T-helper 2 cell treated with Interferon-gamma antibody and Interleukin-4, amounts not matched to agents 5 μg/mL and 100 μg/mL, for 36 hours (primary cell): Measurements from ENCODE around the gene RHOT2.

Experiments
- DNase-seq: peaks from one replicate; pipeline ENCODE4 v3.0.0; 2021; ENCODE audit warnings: low spot score
- H3K27ac Mint-ChIP-seq: one replicate; pipeline ENCODE4 v1.8.0; 2021; ENCODE audit warnings: mild to moderate bottlenecking, mixed read lengths
- H3K27me3 Mint-ChIP-seq: one replicate; pipeline ENCODE4 v1.8.0; 2021; ENCODE audit warnings: low read depth, mixed read lengths
- H3K36me3 Mint-ChIP-seq: one replicate; pipeline ENCODE4 v1.8.0; 2021; ENCODE audit warnings: low read depth, mixed read lengths
- H3K4me1 Mint-ChIP-seq: one replicate; pipeline ENCODE4 v1.8.0; 2021; ENCODE audit warnings: low read depth, mixed read lengths
- H3K4me3 Mint-ChIP-seq: one replicate; pipeline ENCODE4 v1.8.0; 2022; ENCODE audit warnings: mild to moderate bottlenecking, moderate library complexity, mixed read lengths
- H3K9me3 Mint-ChIP-seq: one replicate; pipeline ENCODE4 v1.8.0; 2021; ENCODE audit warnings: mixed read lengths

Gene RHOT2

GRCh38 chr16:694187-694862, 26.4 kb downstream of the RHOT2 start:
- peaks cover 3% of the 10 kb centered on the region for H3K36me3 Mint-ChIP-seq
- peaks cover 3% of the 10 kb centered on the region for H3K4me1 Mint-ChIP-seq
- no peak for DNase-seq
- H3K27ac Mint-ChIP-seq, result no peak overlapping the region
- peaks cover 8% of the 10 kb centered on the region for H3K27me3 Mint-ChIP-seq
- no peaks in the 10 kb centered on the region for H3K9me3 Mint-ChIP-seq
- peak overlapping the region; percentile 50 for H3K4me3 Mint-ChIP-seq

- peaks cover 8% of the 10 kb centered on the region for H3K27me3 Mint-ChIP-seq
- no peaks in the 10 kb centered on the region for H3K9me3 Mint-ChIP-seq
- H3K36me3 Mint-ChIP-seq, result peaks cover 3% of the 10 kb centered on the region
- no peak overlapping the region for H3K27ac Mint-ChIP-seq
- DNase-seq, result no peak
- peak overlapping the region; percentile 18 for H3K4me3 Mint-ChIP-seq
- H3K4me1 Mint-ChIP-seq, result peaks cover 3% of the 10 kb centered on the region
Measured at GRCh38 chr16:694863-695354, 27.0 kb downstream of the RHOT2 start.

GRCh38 chr16:695355-696089, 27.6 kb downstream of the RHOT2 start:
- peaks cover 8% of the 10 kb centered on the region for H3K27me3 Mint-ChIP-seq
- H3K36me3 Mint-ChIP-seq, result peaks cover 1% of the 10 kb centered on the region
- H3K27ac Mint-ChIP-seq, result peak overlapping the region; percentile 83
- no peaks in the 10 kb centered on the region for H3K9me3 Mint-ChIP-seq
- DNase-seq, result peak; percentile 75
- peak overlapping the region; percentile 79 for H3K4me3 Mint-ChIP-seq
- peaks cover 3% of the 10 kb centered on the region for H3K4me1 Mint-ChIP-seq

GRCh38 chr16:698911-699671, 31.2 kb downstream of the RHOT2 start:
- H3K9me3 Mint-ChIP-seq, result no peaks in the 10 kb centered on the region
- no peak overlapping the region for H3K4me3 Mint-ChIP-seq
- no peak overlapping the region for H3K27ac Mint-ChIP-seq
- H3K36me3 Mint-ChIP-seq, result no peaks in the 10 kb centered on the region
- peaks cover 22% of the 10 kb centered on the region for H3K27me3 Mint-ChIP-seq
- peaks cover 3% of the 10 kb centered on the region for H3K4me1 Mint-ChIP-seq
- no peak for DNase-seq

GRCh38 chr16:700684-701584, 33.0 kb downstream of the RHOT2 start:
- peak; percentile 38 for DNase-seq
- Mint-ChIP-seq H3K4me1 (no peaks in the 10 kb centered on the region), H3K36me3 (no peaks in the 10 kb centered on the region), H3K27ac (no peak overlapping the region), H3K9me3 (no peaks in the 10 kb centered on the region), H3K27me3 (peaks cover 25% of the 10 kb centered on the region), H3K4me3 (no peak overlapping the region)

- no peaks in the 10 kb centered on the region for H3K4me1 Mint-ChIP-seq
- no peak for DNase-seq
- H3K4me3 Mint-ChIP-seq, result no peak overlapping the region
- H3K27me3 Mint-ChIP-seq, result peaks cover 37% of the 10 kb centered on the region
- H3K9me3 Mint-ChIP-seq, result no peaks in the 10 kb centered on the region
- no peaks in the 10 kb centered on the region for H3K36me3 Mint-ChIP-seq
- no peak overlapping the region for H3K27ac Mint-ChIP-seq
Measured at GRCh38 chr16:702341-702740, 34.4 kb downstream of the RHOT2 start.

GRCh38 chr16:703406-703805, 35.5 kb downstream of the RHOT2 start:
- H3K4me3 Mint-ChIP-seq, result no peak overlapping the region
- peaks cover 46% of the 10 kb centered on the region for H3K27me3 Mint-ChIP-seq
- no peaks in the 10 kb centered on the region for H3K36me3 Mint-ChIP-seq
- H3K9me3 Mint-ChIP-seq, result no peaks in the 10 kb centered on the region
- H3K27ac Mint-ChIP-seq, result no peak overlapping the region
- no peaks in the 10 kb centered on the region for H3K4me1 Mint-ChIP-seq
- no peak for DNase-seq

GRCh38 chr16:704047-704446, 36.1 kb downstream of the RHOT2 start:
- no peaks in the 10 kb centered on the region for H3K9me3 Mint-ChIP-seq
- DNase-seq, result no peak
- peaks cover 52% of the 10 kb centered on the region for H3K27me3 Mint-ChIP-seq
- no peaks in the 10 kb centered on the region for H3K4me1 Mint-ChIP-seq
- no peaks in the 10 kb centered on the region for H3K36me3 Mint-ChIP-seq
- H3K4me3 Mint-ChIP-seq, result no peak overlapping the region
- no peak overlapping the region for H3K27ac Mint-ChIP-seq

GRCh38 chr16:704552-705380, 36.8 kb downstream of the RHOT2 start:
- H3K4me1 Mint-ChIP-seq, result no peaks in the 10 kb centered on the region
- peaks cover 58% of the 10 kb centered on the region for H3K27me3 Mint-ChIP-seq
- DNase-seq, result no peak
- H3K36me3 Mint-ChIP-seq, result no peaks in the 10 kb centered on the region
- H3K9me3 Mint-ChIP-seq, result no peaks in the 10 kb centered on the region
- H3K27ac Mint-ChIP-seq, result no peak overlapping the region
- H3K4me3 Mint-ChIP-seq, result peak overlapping the region; percentile 24

GRCh38 chr16:705431-706188, 37.7 kb downstream of the RHOT2 start, which contains the start of gene FBXL16:
FBXL16 (minus strand) TSS chr16:705801; CDS start chr16:697405, 8,396 bp downstream.
- Mint-ChIP-seq H3K4me3 (no peak within 1 kb of the TSS), H3K27me3 (peaks cover 58% of the 10 kb centered on the region), H3K9me3 (no peaks in the 10 kb centered on the region), H3K27ac (no peak within 1 kb of the TSS), H3K36me3 (no peaks in the 10 kb centered on the region), H3K4me1 (no peaks in the 10 kb centered on the region)
- DNase-seq, result no peak

GRCh38 chr16:706189-707061, 38.5 kb downstream of the RHOT2 start:
- H3K4me1 Mint-ChIP-seq, result no peaks in the 10 kb centered on the region
- H3K4me3 Mint-ChIP-seq, result no peak overlapping the region
- no peak overlapping the region for H3K27ac Mint-ChIP-seq
- no peak for DNase-seq
- peaks cover 56% of the 10 kb centered on the region for H3K27me3 Mint-ChIP-seq
- no peaks in the 10 kb centered on the region for H3K9me3 Mint-ChIP-seq
- H3K36me3 Mint-ChIP-seq, result no peaks in the 10 kb centered on the region
